H1 (cell line): ENCODE data around the gene DKK3.

Source experiments
- EZH2 ChIP-seq: fragments of 200-600 bp; sonication (generic); IDR thresholded peaks from 2 replicates; pipeline ENCODE4 v1.7.1; 2012; ENCODE audit warnings: low read depth, mild to moderate bottlenecking, moderate library complexity, low read length, inconsistent platforms; ENCODE audit not compliant: severe bottlenecking
- JUND ChIP-seq: IDR thresholded peaks from 2 replicates; pipeline ENCODE4 v1.6.1; 2011; ENCODE audit warnings: mild to moderate bottlenecking, improper control_type of control experiment, low read length
- POLR2A ChIP-seq, 2 experiments: IDR thresholded peaks; 1 replicate in 1 of 2; 2 replicates in 1 of 2; pipeline ENCODE4 v1.6.1; 2011; ENCODE audit warnings: low read depth in 2 of 2, low read length in 2 of 2, mild to moderate bottlenecking in 2 of 2; ENCODE audit errors: control extremely low read depth in 1 of 2
- POLR2AphosphoS5 ChIP-seq: IDR thresholded peaks from 2 replicates; pipeline ENCODE4 v1.6.1; 2011; ENCODE audit warnings: low read depth, low read length
- SUZ12 ChIP-seq: fragments of 200-600 bp; sonication (generic); IDR thresholded peaks from 2 replicates; pipeline ENCODE4 v1.6.1; 2012; ENCODE audit warnings: mild to moderate bottlenecking, inconsistent platforms, low read length, moderate library complexity, mixed read lengths
- ZNF274 ChIP-seq: IDR thresholded peaks from 2 replicates; pipeline ENCODE4 v1.7.0; 2012; ENCODE audit warnings: low read length, borderline replicate concordance; ENCODE audit errors: extremely low read depth
- TF ChIP-seq, protein P1 (sequence below): IDR thresholded peaks from 2 replicates; pipeline ENCODE4 v1.6.1; 2011; ENCODE audit warnings: low read length, improper control_type of control experiment

DNA sequence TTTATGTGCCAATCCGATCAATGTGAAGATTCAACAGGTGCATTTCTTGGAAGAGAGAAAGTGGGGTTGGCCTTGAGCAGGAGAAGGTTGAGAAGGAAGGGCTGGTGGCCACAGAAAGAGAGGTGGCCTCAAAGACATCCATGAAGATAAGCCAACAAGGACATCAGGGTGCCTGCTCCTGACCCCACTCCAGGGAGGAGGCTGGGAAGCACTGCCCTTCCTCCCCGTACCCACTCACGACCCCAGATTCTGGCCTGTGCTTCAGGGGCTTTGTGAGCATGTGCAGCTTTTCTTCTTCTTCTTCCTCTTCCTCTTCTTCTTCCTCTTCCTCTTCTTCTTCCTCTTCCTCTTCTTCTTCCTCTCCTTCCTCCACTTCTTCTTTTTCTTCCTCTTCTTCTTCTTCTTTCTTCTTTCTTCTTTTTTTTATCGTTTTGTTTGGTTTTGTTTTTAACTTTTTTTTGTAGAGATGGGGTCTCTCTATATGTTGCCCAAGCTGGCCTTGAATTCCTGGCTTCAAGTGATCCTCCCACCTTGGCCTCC lies 30.3 kb downstream of the DKK3 start:
- TF ChIP-seq POLR2AphosphoS5 (no peak), ZNF274 (no peak), POLR2A (IDR thresholded peaks at IDR 0.05; ENCODE audit: control extremely low read depth in 1 of 2, low read depth in 2 of 2, low read length in 2 of 2) (no peak), EZH2 (no peak), JUND (no peak), SUZ12 (no peak)
- TF ChIP-seq, protein P1, sequence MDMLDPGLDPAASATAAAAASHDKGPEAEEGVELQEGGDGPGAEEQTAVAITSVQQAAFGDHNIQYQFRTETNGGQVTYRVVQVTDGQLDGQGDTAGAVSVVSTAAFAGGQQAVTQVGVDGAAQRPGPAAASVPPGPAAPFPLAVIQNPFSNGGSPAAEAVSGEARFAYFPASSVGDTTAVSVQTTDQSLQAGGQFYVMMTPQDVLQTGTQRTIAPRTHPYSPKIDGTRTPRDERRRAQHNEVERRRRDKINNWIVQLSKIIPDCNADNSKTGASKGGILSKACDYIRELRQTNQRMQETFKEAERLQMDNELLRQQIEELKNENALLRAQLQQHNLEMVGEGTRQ, result no peak
